ENCODE results near the gene SSH2. TPM values are rescaled to one million over a fixed set of nuclear protein-coding genes. Genes with fewer than 3 reads are reported as not detected.

The SSH2 gene
- total RNA-seq, 1 experiment from 2014 or later, result 14.6 TPM

DNA sequence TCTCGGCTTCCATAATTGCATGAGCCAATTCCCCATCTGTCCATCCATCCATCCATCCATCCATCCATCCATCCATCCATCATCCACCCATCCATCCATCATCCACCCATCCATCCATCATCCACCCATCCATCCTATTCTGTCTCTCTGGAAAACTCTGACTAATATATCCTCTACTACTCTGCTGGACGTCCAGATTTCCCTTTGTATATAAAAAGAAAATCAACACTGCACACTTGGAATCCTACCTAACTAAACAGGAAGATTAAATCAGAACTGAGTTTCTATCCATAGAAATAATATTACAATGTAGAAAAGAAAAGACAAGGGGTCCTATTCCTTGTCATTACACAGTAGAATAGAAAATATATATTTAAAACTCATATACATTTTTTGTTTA, 157.0 kb downstream of the SSH2 start:
- no peak overlapping the region for H4K8ac ChIP-seq (replicated peaks; ENCODE audit: insufficient read length, low read depth, low read length)
- H2AK5ac ChIP-seq (ENCODE audit: insufficient read length, low read length), result no peak overlapping the region
- H3K79me1 ChIP-seq (ENCODE audit: insufficient read depth, low read depth, low read length, poor library complexity, severe bottlenecking), result no peaks in the 10 kb centered on the region
- H3K18ac ChIP-seq (ENCODE audit: insufficient read length, low read depth, low read length), result no peak overlapping the region
- H3K14ac ChIP-seq (ENCODE audit: insufficient read depth, low read length), result no peak overlapping the region
- no peak overlapping the region for H3K27ac ChIP-seq (ENCODE audit: insufficient read length, low read depth, low read length)
- no peak overlapping the region for H4K5ac ChIP-seq (ENCODE audit: insufficient read length, low read depth, low read length)
- H3K4me2 ChIP-seq (ENCODE audit: insufficient read depth, insufficient read length, low read length), result no peak overlapping the region
- no peak overlapping the region for H2BK20ac ChIP-seq (ENCODE audit: low read depth, low read length, poor library complexity, severe bottlenecking)
- H3K23me2 ChIP-seq (ENCODE audit: insufficient read length, low read depth, low read length, poor library complexity, severe bottlenecking), result no peaks in the 10 kb centered on the region
- H3K27me3 ChIP-seq (ENCODE audit: insufficient read depth, low read length), result no peaks in the 10 kb centered on the region
- H3K79me2 ChIP-seq (ENCODE audit: insufficient read depth, low read length), result no peaks in the 10 kb centered on the region
- Mint-ChIP-seq H3K27ac (no peak overlapping the region), H3K36me3 (ENCODE audit: insufficient read depth in 1 of 3, low read depth in 3 of 3) (no peaks in the 10 kb centered on the region), H3K4me1 (peaks cover 7% of the 10 kb centered on the region in 2 experiments), H3K27me3 (ENCODE audit: low read depth) (no peaks in the 10 kb centered on the region), H3K4me3 (no peak overlapping the region), H3K9me3 (no peaks in the 10 kb centered on the region)
- H2BK5ac ChIP-seq (ENCODE audit: insufficient read length, low read length), result no peak overlapping the region
- no peak for TF ChIP-seq CTCF (conservative IDR thresholded peaks at IDR 0.05)
- no peaks in the 10 kb centered on the region for H3K9me3 ChIP-seq (ENCODE audit: control insufficient read depth, low read depth, low read length)
- no peak overlapping the region for H2BK15ac ChIP-seq (ENCODE audit: low read depth, low read length)
- H3K4ac ChIP-seq (ENCODE audit: low read depth, low read length), result no peak overlapping the region
- no CpG with 5 or more reads among the region's 2 CpGs for WGBS (ENCODE audit: extremely low coverage, insufficient read length, low lambda C conversion rate)
- no peak overlapping the region for H2AFZ ChIP-seq (ENCODE audit: low read length)
- no peak overlapping the region for H2BK120ac ChIP-seq (ENCODE audit: low read depth, low read length, poor library complexity, severe bottlenecking)
- DNase-seq, result no peak
- no peak overlapping the region for H3K9ac ChIP-seq (ENCODE audit: extremely low read depth, insufficient read length, low read length)
- no peaks in the 10 kb centered on the region for H4K20me1 ChIP-seq (ENCODE audit: control insufficient read depth, insufficient read depth, insufficient read length)
- H3K4me1 ChIP-seq (ENCODE audit: insufficient read depth, low read length), result no peaks in the 10 kb centered on the region
- no peak overlapping the region for H3K56ac ChIP-seq (ENCODE audit: insufficient read length, low read depth, low read length)
- H3T11ph ChIP-seq (ENCODE audit: low read length), result no peak overlapping the region
- H3K23ac ChIP-seq (ENCODE audit: insufficient read length, low read depth, low read length), result no peak overlapping the region
- no peak overlapping the region for H4K91ac ChIP-seq (ENCODE audit: insufficient read length, low read depth, low read length)
- no peak overlapping the region for H2BK12ac ChIP-seq (ENCODE audit: insufficient read length, low read depth, low read length)

Data from H9 (cell line).